ENCODE results near the gene ZNF688. TPM values are rescaled to one million over a fixed set of nuclear protein-coding genes. Genes with fewer than 3 reads are reported as not detected.

The ZNF688 gene
- total and polyA plus RNA-seq, 2 of the 13 experiments (the other 11 are each of a cell fraction or from before 2014, with no cell fraction given): 2.4 to 5.4 TPM

DNA sequence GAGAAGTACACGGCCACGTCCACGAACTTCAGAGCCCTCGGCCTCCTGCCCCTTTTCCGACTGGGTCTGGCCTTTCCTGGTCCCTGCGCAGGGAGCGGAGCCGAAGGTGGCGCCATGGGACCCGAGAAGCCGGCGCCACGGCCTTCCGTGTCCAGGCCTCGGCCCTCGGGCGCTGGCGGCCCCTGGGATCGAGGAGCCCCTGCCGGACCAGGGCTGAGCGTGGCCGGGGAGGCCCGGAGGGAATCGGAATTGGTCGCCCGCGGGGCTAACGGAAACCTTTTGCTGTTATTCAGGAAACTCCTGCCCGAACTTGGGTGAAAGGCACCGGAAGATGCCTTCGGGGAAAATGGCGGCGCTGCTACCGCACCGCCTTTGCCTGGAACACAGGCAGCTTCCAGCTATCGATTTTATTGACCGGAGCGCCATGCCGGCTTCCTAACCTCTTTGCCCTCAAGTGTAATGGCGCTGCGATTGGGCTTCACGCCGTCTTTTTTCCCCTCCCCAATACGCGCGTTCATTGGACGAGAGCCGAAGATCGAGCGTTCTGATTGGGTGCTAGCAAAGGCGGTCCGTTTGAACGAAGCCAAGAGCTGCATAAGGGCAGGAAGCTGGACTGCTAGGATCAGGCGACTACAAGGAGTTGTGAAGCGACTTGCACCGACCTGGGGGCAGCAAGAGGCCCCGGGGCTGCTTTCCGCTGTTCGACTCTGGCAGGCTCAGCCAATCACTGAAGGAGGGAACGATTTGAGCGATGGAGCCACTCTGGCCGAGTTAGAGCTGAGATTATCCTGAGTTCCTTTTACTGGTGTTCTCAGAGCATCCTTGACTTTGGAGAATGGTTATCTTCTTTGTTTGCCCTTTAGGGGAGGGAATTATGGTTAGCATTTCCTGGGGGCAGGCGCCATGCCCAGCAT, 38.7 kb upstream of the ZNF688 start, which contains the start of gene ZNF689 (continued):
- TF ChIP-seq NCOA2 (CRISPR knock-in tag; IDR thresholded peaks at IDR 0.05) (peak; percentile 70), HIVEP1 (CRISPR knock-in tag; IDR thresholded peaks at IDR 0.05) (peak; percentile 85), THAP9 (CRISPR knock-in tag; IDR thresholded peaks at IDR 0.05; ENCODE audit: borderline replicate concordance) (peak; percentile 98), BRCA1 (CRISPR knock-in tag; IDR thresholded peaks at IDR 0.05) (peak; percentile 93), PATZ1 (CRISPR knock-in tag; IDR thresholded peaks at IDR 0.05) (0 out of 2 replicates have a peak, but pooled peaks have one; percentile 27), GLI4 (CRISPR knock-in tag; IDR thresholded peaks at IDR 0.05; ENCODE audit: borderline replicate concordance) (peak; percentile 99), SNAI1 (CRISPR knock-in tag; IDR thresholded peaks at IDR 0.05; ENCODE audit: borderline replicate concordance) (peak; percentile 98), ZMYM3 (CRISPR knock-in tag; IDR thresholded peaks at IDR 0.05) (peak; percentile 57; the same call in 1 of the 2 replicates), HOXA3 (CRISPR knock-in tag; IDR thresholded peaks at IDR 0.05) (peak; percentile 99), ATAD3A (CRISPR knock-in tag; IDR thresholded peaks at IDR 0.05) (no peak; the same call in 1 of the 2 replicates), FOXA1 (IDR thresholded peaks at IDR 0.05) (no peak), FOXA1 (CRISPR knock-in tag; IDR thresholded peaks at IDR 0.05) (0 out of 2 replicates have a peak, but pooled peaks have one; percentile 20), ZNF737 (CRISPR knock-in tag; IDR thresholded peaks at IDR 0.05; ENCODE audit: borderline replicate concordance) (no peak; the same call in 1 of the 2 replicates), ZFP91 (CRISPR knock-in tag; IDR thresholded peaks at IDR 0.05; ENCODE audit: borderline replicate concordance) (peak; percentile 98), USF2 (IDR thresholded peaks at IDR 0.05; ENCODE audit: low read depth, low read length) (no peak), USF2 (CRISPR knock-in tag; IDR thresholded peaks at IDR 0.05; ENCODE audit: borderline replicate concordance) (peak; percentile 41; the same call in 1 of the 2 replicates), ZMAT3 (CRISPR knock-in tag; conservative IDR thresholded peaks at IDR 0.05) (peak; percentile 95), ZKSCAN8 (CRISPR knock-in tag; IDR thresholded peaks at IDR 0.05; ENCODE audit: borderline replicate concordance) (peak; percentile 80), ZBTB14 (CRISPR knock-in tag; IDR thresholded peaks at IDR 0.05) (peak; percentile 51; the same call in 1 of the 2 replicates)

Measured in HepG2 (cell line).